Body of pancreas (tissue), 4 donors: ENCODE results near the gene IGSF23.

Experiments used
- CTCF ChIP-seq, 7 experiments: fragments of 450-650 bp in 4 of 7; fragments of 200-600 bp in 3 of 7; sonication (generic) in 3 of 7; IDR thresholded peaks; one replicate each; pipeline ENCODE4 v1.5.1; 2016 to 2019; ENCODE audit warnings: antibody characterized with exemption in 7 of 7
- POLR2A ChIP-seq, 3 donors: fragments of 450-650 bp; IDR thresholded peaks; one replicate each; pipeline ENCODE4 v1.6.1; 2016; ENCODE audit warnings: antibody characterized with exemption in 3 of 3, mild to moderate bottlenecking in 2 of 3

GRCh38 chr19:44644402-44645016 is 31.1 kb downstream of the IGSF23 start:
- TF ChIP-seq CTCF (IDR thresholded peaks at IDR 0.05) = no peak
- TF ChIP-seq POLR2A (IDR thresholded peaks at IDR 0.05) = no peak
